H1 (cell line): ENCODE data around the gene IFTAP. TPM values are rescaled to one million over a fixed set of nuclear protein-coding genes. Genes with fewer than 3 reads are reported as not detected.

ENCODE experiments used
- CEBPB ChIP-seq: IDR thresholded peaks from 2 replicates; pipeline ENCODE4 v1.6.1; 2012; ENCODE audit warnings: low read depth, low read length
- GABPA ChIP-seq: IDR thresholded peaks from 2 replicates; pipeline ENCODE4 v1.6.1; 2011; ENCODE audit warnings: mild to moderate bottlenecking, low read length, moderate library complexity, borderline replicate concordance; ENCODE audit not compliant: insufficient read depth
- SUZ12 ChIP-seq: fragments of 200-600 bp; sonication (generic); IDR thresholded peaks from 2 replicates; pipeline ENCODE4 v1.6.1; 2012; ENCODE audit warnings: mild to moderate bottlenecking, inconsistent platforms, low read length, moderate library complexity, mixed read lengths
- polyA plus RNA-seq, 7 experiments: library from polyadenylated mRNA; depleted of rRNA in 3 of 7; stranded (reverse) in 5 of 7; unstranded in 2 of 7; fragments of >200 nt in 5 of 7; fragments of 200-250 nt in 2 of 7; gene quantifications; 1 replicate in 5 of 7; 2 replicates in 1 of 7; 4 replicates in 1 of 7; pipeline versions ENCODE4 v1.2.1 to v1.2.3, GENCODE V29; 2011 to 2013; ENCODE audit warnings: missing spikeins in 2 of 7, mixed read lengths in 2 of 7
- total RNA-seq: library from RNA; stranded (reverse); fragmentation: NEBNext Ultra II Directional; extraction: Animal tissue kit (Norgen Biotek cat#: 25700); gene quantifications from 2 replicates; pipeline ENCODE4 v1.2.1, GENCODE V29; 2021

The IFTAP gene
- total and polyA plus RNA-seq, 2 of the 8 experiments (the other 6 are each of a cell fraction or from before 2014, with no cell fraction given), result 21.2 to 23.9 TPM

- no peak for TF ChIP-seq GABPA
- TF ChIP-seq CEBPB, result no peak
- TF ChIP-seq SUZ12, result no peak
Observed at GRCh38 chr11:36688571-36689291, 94.4 kb downstream of the IFTAP start (continued).
